Esophagus muscularis mucosa (tissue), 4 donors: ENCODE results near the gene RERE. TPM values are rescaled to one million over a fixed set of nuclear protein-coding genes. Genes with fewer than 3 reads are reported as not detected.

Experiments
- DNase-seq: peaks from one replicate; pipeline ENCODE4 v3.0.0-alpha.2; 2017; ENCODE audit errors: extremely low spot score
- H3K27ac ChIP-seq, 4 donors: fragments of 200-600 bp; sonication (generic); replicated peaks in 1 of 4; 1 replicate in 3 of 4; 2 replicates in 1 of 4; pipeline ENCODE4 v1.5.1; 2016 to 2019; ENCODE audit warnings: mild to moderate bottlenecking in 1 of 4
- H3K27me3 ChIP-seq, 4 donors: fragments of 200-600 bp; sonication (generic); one replicate each; pipeline versions ENCODE4 v1.5.1 to v1.6.0; 2016 to 2019
- H3K36me3 ChIP-seq, 4 donors: fragments of 200-600 bp; sonication (generic); one replicate each; pipeline ENCODE4 v1.5.1; 2016 to 2019
- H3K4me1 ChIP-seq, 4 donors: fragments of 200-600 bp; sonication (generic); one replicate each; pipeline ENCODE4 v1.5.1; 2016 to 2019
- H3K4me3 ChIP-seq, 4 donors: fragments of 200-600 bp; sonication (generic); 1 replicate in 2 of 4; 2 replicates in 2 of 4; pipeline ENCODE4 v1.5.1; 2016 to 2019; ENCODE audit warnings: mild to moderate bottlenecking in 4 of 4, moderate library complexity in 1 of 4
- H3K9me3 ChIP-seq, 4 donors: fragments of 200-600 bp; sonication (generic); 1 replicate in 3 of 4; 2 replicates in 1 of 4; pipeline ENCODE4 v1.5.1; 2016 to 2019
- EP300 ChIP-seq: sonication (generic); formaldehyde crosslinking; IDR thresholded peaks from one replicate; pipeline ENCODE4 v1.6.1; 2017; ENCODE audit warnings: antibody characterized with exemption
- POLR2A ChIP-seq: fragments of 450-650 bp; IDR thresholded peaks from one replicate; pipeline ENCODE4 v1.6.1; 2017; ENCODE audit warnings: antibody characterized with exemption, moderate library complexity, mild to moderate bottlenecking, low read depth
- POLR2AphosphoS5 ChIP-seq, 2 donors: sonication (generic); formaldehyde crosslinking; IDR thresholded peaks; one replicate each; pipeline ENCODE4 v1.6.1; 2017; ENCODE audit warnings: antibody characterized with exemption in 2 of 2
- WGBS: methylation state at CpG from one replicate; pipeline ENCODE4 v1.1.5; 2018; 5-methylcytosine and 5-hydroxymethylcytosine counted together
- intact Hi-C: fragments of 100-400 bp; cut with DNase I; formaldehyde crosslinking; loops from one replicate; pipeline ENCODE4 v1.15.1; 2023
- total RNA-seq, 4 donors: library from RNA; depleted of rRNA; stranded (reverse); fragments of >200 nt; gene quantifications; one replicate each; pipeline versions ENCODE4 v1.1.0 to v1.2.1, GENCODE V29; 2016
- TF ChIP-seq, protein P1 (sequence below), 3 experiments: fragments of 200-600 bp in 2 of 3; fragments of 450-650 bp in 1 of 3; sonication (generic) in 2 of 3; IDR thresholded peaks; one replicate each; pipeline ENCODE4 v1.5.1; 2017 to 2019; ENCODE audit warnings: antibody characterized with exemption in 3 of 3, mild to moderate bottlenecking in 2 of 3, moderate library complexity in 1 of 3

The RERE gene
- total RNA-seq, 4 donors from 2014 or later, result 133 to 212 (median 168) TPM

DNA sequence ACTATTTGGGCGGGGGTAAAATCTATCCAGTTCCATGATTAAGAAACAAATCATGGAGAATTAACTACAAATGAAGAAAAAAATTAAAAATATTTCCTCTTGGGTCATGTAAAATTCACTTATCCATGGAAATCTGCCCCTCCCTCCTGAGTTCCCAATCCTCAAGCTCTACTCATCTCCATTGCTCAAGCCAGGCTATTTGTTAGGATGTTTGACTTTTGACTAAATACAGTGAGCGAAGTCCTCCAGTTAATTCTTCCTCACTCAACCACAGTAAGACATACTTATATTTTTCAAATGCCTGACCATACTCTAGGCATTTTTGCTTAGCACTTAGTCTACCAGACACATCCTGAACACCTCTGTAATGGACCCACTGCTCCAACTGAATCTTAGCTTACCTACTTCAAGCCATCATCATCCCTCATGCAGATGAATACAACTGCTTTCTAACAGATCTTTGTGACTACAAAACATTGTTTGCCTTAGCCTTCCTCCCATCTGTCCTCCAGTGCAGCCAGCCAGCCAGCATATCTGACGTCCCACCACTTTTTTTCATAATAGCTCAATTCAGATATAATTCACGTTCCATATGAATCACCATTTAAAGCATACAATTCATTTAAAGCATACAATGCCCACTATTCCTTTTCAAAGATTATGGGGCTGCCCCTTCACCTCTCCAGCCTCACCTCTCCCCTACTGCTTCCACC lies 154.2 kb downstream of the RERE start:
- no peaks in the 10 kb centered on the region for H3K36me3 ChIP-seq
- peak overlapping the region in 2 of 4 donors; percentile 17 to 49 for H3K27ac ChIP-seq
- 93% methylated on average over 4 of the region's 4 CpGs for WGBS
- H3K27me3 ChIP-seq, result no peaks in the 10 kb centered on the region
- TF ChIP-seq POLR2A (no peak), EP300 (no peak), POLR2AphosphoS5 (IDR thresholded peaks at IDR 0.05) (no peak)
- TF ChIP-seq, protein P1, sequence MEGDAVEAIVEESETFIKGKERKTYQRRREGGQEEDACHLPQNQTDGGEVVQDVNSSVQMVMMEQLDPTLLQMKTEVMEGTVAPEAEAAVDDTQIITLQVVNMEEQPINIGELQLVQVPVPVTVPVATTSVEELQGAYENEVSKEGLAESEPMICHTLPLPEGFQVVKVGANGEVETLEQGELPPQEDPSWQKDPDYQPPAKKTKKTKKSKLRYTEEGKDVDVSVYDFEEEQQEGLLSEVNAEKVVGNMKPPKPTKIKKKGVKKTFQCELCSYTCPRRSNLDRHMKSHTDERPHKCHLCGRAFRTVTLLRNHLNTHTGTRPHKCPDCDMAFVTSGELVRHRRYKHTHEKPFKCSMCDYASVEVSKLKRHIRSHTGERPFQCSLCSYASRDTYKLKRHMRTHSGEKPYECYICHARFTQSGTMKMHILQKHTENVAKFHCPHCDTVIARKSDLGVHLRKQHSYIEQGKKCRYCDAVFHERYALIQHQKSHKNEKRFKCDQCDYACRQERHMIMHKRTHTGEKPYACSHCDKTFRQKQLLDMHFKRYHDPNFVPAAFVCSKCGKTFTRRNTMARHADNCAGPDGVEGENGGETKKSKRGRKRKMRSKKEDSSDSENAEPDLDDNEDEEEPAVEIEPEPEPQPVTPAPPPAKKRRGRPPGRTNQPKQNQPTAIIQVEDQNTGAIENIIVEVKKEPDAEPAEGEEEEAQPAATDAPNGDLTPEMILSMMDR (IDR thresholded peaks at IDR 0.05), result no peak
- no peaks in the 10 kb centered on the region for H3K9me3 ChIP-seq
- intact Hi-C loops, result no loop called here
- peaks cover 83 to 93% (median 93%) of the 10 kb centered on the region in 4 donors for H3K4me1 ChIP-seq
- DNase-seq, result no peak
- H3K4me3 ChIP-seq, result peak overlapping the region in 1 of 4 donors; percentile 1

DNA sequence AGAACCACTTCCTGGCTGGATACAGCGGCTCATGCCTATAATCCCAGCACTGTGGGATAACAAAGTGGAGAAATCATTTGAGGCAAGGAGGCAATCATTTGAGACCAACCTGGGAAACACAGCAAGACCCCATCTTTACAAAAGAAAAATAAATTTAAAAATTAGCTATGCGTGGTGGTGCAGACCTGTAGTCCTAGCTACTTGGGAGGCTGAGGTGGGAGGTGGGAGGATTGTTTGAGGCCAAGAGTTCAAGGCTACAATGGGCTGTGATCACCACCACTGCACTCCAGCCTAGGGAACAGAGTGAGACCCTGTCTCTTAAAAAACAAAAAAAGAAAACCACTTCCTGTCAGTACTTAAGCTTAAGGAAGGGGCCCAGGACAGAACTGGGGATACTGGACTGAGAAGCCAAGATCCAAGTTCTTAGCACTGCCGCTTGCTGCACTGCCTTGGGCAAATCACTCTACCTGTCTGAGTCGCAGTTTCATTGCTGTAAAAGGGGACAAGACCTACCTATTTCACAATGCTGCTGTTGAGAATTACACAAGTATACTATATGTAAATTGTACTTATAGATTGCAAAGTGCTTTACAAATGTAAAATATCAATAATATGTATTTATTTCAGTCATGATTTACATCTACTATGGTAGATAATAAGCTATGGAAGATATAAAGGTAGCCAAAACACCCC lies 154.9 kb downstream of the RERE start:
- no peaks in the 10 kb centered on the region for H3K27me3 ChIP-seq
- no peaks in the 10 kb centered on the region for H3K36me3 ChIP-seq
- H3K27ac ChIP-seq, result peak overlapping the region; percentile 62 to 73 (median 66)
- intact Hi-C loops, result no loop called here
- 95% methylated on average over 4 of the region's 4 CpGs for WGBS
- no peak overlapping the region for H3K4me3 ChIP-seq
- TF ChIP-seq, protein P1 (IDR thresholded peaks at IDR 0.05), result no peak
- TF ChIP-seq POLR2AphosphoS5 (IDR thresholded peaks at IDR 0.05), result no peak
- no peak for TF ChIP-seq POLR2A
- TF ChIP-seq EP300, result no peak
- no peak for DNase-seq
- no peaks in the 10 kb centered on the region for H3K9me3 ChIP-seq
- H3K4me1 ChIP-seq, result peaks cover 76 to 86% (median 85%) of the 10 kb centered on the region in 4 donors

DNA sequence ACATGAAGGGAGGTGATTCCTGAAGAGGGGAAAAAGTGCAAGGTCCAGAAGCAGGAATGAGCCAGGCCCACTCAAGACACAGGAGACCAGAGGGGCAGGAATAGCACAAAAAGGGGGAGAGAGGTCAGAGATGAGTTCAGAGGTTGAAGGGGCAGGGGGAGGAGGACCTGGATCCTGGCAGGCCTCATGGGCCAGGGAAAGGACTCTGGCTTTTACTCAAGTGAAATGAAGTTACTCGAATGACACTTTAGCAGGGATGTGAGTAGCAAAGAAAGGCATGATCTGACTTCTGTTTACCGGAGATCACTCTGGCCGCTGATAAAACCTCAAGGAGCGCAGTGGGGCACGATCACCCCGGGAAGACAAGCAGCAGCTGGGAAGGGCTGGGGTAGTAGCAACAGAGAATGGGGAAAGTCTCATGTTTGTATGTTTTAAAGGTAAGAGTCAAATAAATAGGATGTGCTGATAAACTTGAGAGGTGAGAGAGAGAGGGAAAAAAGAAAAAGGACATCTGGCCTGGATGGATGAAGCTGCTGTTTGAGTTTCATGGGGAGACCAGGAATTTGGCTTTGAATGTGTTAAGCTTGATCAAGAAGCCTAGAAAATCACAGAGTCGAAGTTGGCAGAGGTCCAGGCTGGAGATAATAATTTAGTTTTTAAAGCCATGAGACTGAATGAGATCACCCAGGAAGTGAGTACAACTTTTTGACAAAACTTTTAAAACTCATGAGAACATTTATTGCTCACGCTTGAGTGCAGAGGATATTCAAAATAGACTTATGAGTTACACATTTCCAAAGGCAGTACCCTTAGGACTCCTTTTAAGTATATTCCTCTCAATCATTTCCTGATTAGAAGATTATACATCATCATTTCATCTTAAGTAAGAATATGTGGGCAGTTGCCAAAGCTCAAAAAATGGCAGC lies 156.0 kb downstream of the RERE start:
- TF ChIP-seq POLR2A, result no peak
- TF ChIP-seq, protein P1 (IDR thresholded peaks at IDR 0.05), result no peak
- no peak for TF ChIP-seq POLR2AphosphoS5 (IDR thresholded peaks at IDR 0.05)
- no peak for TF ChIP-seq EP300
- Histone ChIP-seq H3K9me3 (no peaks in the 10 kb centered on the region), H3K27me3 (no peaks in the 10 kb centered on the region), H3K4me3 (no peak overlapping the region), H3K27ac (peak overlapping the region; percentile 62 to 73 (median 66)), H3K36me3 (no peaks in the 10 kb centered on the region), H3K4me1 (peaks cover 66 to 76% (median 75%) of the 10 kb centered on the region in 4 donors)
- intact Hi-C loops, result no loop called here
- WGBS, result 35% methylated on average over 8 of the region's 8 CpGs
- no peak for DNase-seq

DNA sequence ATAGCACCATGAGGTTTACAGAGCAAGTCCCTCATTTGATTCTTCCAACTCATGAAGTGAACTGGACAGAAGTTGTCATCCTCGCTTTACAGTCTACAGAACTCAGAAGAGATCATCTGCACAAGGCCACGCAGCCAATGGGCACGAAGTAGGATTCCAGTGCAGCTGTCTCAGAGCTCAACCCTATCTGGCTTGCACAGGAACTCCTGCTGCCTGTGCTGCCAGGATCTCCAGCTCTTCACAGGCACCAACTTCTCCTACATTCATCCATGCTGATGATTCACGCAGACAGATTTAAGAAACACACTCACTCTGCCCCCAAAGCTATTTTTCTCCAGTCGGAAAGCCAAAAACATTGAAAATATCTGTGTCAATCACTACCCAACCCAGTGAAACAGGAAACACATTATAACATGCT lies 157.0 kb downstream of the RERE start:
- WGBS, result 6% methylated on average over 5 of the region's 5 CpGs
- peak overlapping the region; percentile 62 to 73 (median 66) for H3K27ac ChIP-seq

More for the DNA sequence above, 157.0 kb downstream of the RERE start:
- DNase-seq, result no peak
- no peaks in the 10 kb centered on the region for H3K9me3 ChIP-seq
- TF ChIP-seq EP300 (no peak), POLR2AphosphoS5 (IDR thresholded peaks at IDR 0.05) (peak in 1 of 2 donors; percentile 41), POLR2A (no peak)
- TF ChIP-seq, protein P1 (IDR thresholded peaks at IDR 0.05), result no peak
- H3K36me3 ChIP-seq, result peaks cover 0 to 5% (median 2%) of the 10 kb centered on the region in 4 donors
- H3K27me3 ChIP-seq, result no peaks in the 10 kb centered on the region
- H3K4me1 ChIP-seq, result peaks cover 56 to 66% (median 65%) of the 10 kb centered on the region in 4 donors
- H3K4me3 ChIP-seq, result no peak overlapping the region
- intact Hi-C loops, result no loop called here
